HepG2 (cell line): ENCODE measurements around the gene NKX2-2. TPM values are rescaled to one million over a fixed set of nuclear protein-coding genes. Genes with fewer than 3 reads are reported as not detected.

Experiments used
- ATAC-seq: fragments of 200-7000 bp; cut with Tn5 transposase; 3 replicates; pipeline ENCODE4 v1.9.1; 2020; ENCODE audit warnings: mild to moderate bottlenecking, moderate library complexity
- BruUV-seq: library from RNA; stranded (reverse); fragments of 400-500 nt; replicated peaks from 2 replicates; lab custom pipeline; 2021; lab: Mats Ljungman, UMichigan
- CTCF ChIA-PET: fragments of 300-600 bp; formaldehyde crosslinking; extraction: SDS; loops from one replicate; lab custom pipeline; 2021; ENCODE audit warnings: low total read pairs, inconsistent platforms, low intra/inter-chr PET ratio; lab: Yijun Ruan, JAX
- POLR2A ChIA-PET: fragments of 350-600 bp; sonication (Branson Sonifier 250); formaldehyde crosslinking; loops from one replicate; lab custom pipeline; 2020; ENCODE audit warnings: antibody characterized with exemption, inconsistent platforms; lab: Yijun Ruan, JAX
- DNase-seq: peaks from one replicate; pipeline ENCODE4 v3.0.0-alpha.2; 2015; ENCODE audit warnings: low spot score
- FAIRE-seq: peaks from 3 replicates; lab custom pipeline; 2011; peaks lifted over from hg19 to GRCh38; lab: Jason Lieb, UNC
- H2AFZ ChIP-seq: one replicate; pipeline ENCODE4 v1.6.1; 2011; ENCODE audit warnings: low read length, inconsistent platforms
- H3K27ac ChIP-seq: fragments of 300-600 bp; 3 replicates; pipeline ENCODE4 v1.8.0; 2011; ENCODE audit warnings: mixed run types, mild to moderate bottlenecking, mixed read lengths, low read length, inconsistent platforms; ENCODE audit not compliant: insufficient read depth; ENCODE audit errors: extremely low read length
- H3K27me3 ChIP-seq, 2 experiments: fragments of 200-600 bp in 1 of 2; 2 replicates in 1 of 2; 3 replicates in 1 of 2; pipeline versions ENCODE4 v1.6.0 to v1.8.0; 2011; ENCODE audit warnings: low read length in 2 of 2, mild to moderate bottlenecking in 2 of 2, moderate library complexity in 2 of 2, inconsistent platforms in 1 of 2; ENCODE audit not compliant: insufficient read depth in 2 of 2, control insufficient read depth in 1 of 2
- H3K36me3 ChIP-seq, 2 experiments: fragments of 200-600 bp in 1 of 2; replicated peaks in 1 of 2; 2 replicates in 1 of 2; 3 replicates in 1 of 2; pipeline versions ENCODE4 v1.5.1 to v1.8.0; 2011; ENCODE audit warnings: low read length in 2 of 2, inconsistent platforms in 1 of 2; ENCODE audit not compliant: insufficient read depth in 2 of 2, control insufficient read depth in 1 of 2
- H3K4me1 ChIP-seq: 2 replicates; pipeline ENCODE4 v1.5.1; 2012; ENCODE audit warnings: low read length, inconsistent platforms; ENCODE audit not compliant: insufficient read depth
- H3K4me2 ChIP-seq: 2 replicates; pipeline ENCODE4 v1.6.0; 2011; ENCODE audit warnings: low read depth, low read length, inconsistent platforms
- H3K4me3 ChIP-seq, 3 experiments: fragments of 200-600 bp in 1 of 3; sonication (generic), shearing (Covaris generic) in 1 of 3; replicated peaks in 1 of 3; 2 replicates each; pipeline ENCODE4 v1.5.1; 2011 to 2016; ENCODE audit warnings: low read length in 3 of 3, inconsistent platforms in 2 of 3, low read depth in 2 of 3, mild to moderate bottlenecking in 2 of 3, control low read depth in 1 of 3, mixed read lengths in 1 of 3; ENCODE audit not compliant: insufficient read depth in 1 of 3
- H3K79me2 ChIP-seq: one replicate; pipeline ENCODE4 v1.6.1; 2011; ENCODE audit warnings: low read length, inconsistent platforms; ENCODE audit not compliant: insufficient read depth
- H3K9ac ChIP-seq: 2 replicates; pipeline ENCODE4 v1.6.0; 2011; ENCODE audit warnings: mild to moderate bottlenecking, low read depth, low read length, inconsistent platforms; ENCODE audit not compliant: insufficient read depth
- H3K9me3 ChIP-seq: 2 replicates; pipeline ENCODE4 v1.5.1; 2012; ENCODE audit warnings: mild to moderate bottlenecking, low read length
- H4K20me1 ChIP-seq: 2 replicates; pipeline ENCODE4 v1.6.0; 2011; ENCODE audit warnings: inconsistent platforms, mild to moderate bottlenecking, low read length, moderate library complexity; ENCODE audit not compliant: insufficient read depth
- CEBPB ChIP-seq: IDR thresholded peaks from 2 replicates; pipeline ENCODE4 v1.6.1; 2011; ENCODE audit warnings: low read depth, low read length, improper control_type of control experiment, borderline replicate concordance
- HDAC6 ChIP-seq: fragments of 200-600 bp; sonication (generic); IDR thresholded peaks from 2 replicates; pipeline ENCODE4 v1.7.0; 2017; ENCODE audit warnings: mild to moderate bottlenecking, antibody characterized with exemption, low read length, low read depth
- KDM1A ChIP-seq: IDR thresholded peaks from 2 replicates; pipeline ENCODE4 v1.6.1; 2016; ENCODE audit warnings: missing compliant biosample characterization
- KDM6A ChIP-seq: IDR thresholded peaks from 2 replicates; pipeline ENCODE4 v1.6.1; 2016; ENCODE audit warnings: low read depth
- LCORL ChIP-seq, 2 experiments: fragments of 450-650 bp in 1 of 2; sonication (generic) in 1 of 2; formaldehyde crosslinking in 1 of 2; IDR thresholded peaks; 2 replicates each; pipeline versions ENCODE4 v1.5.0 to v1.6.1; 2017 to 2020; ENCODE audit warnings: antibody characterized with exemption in 1 of 2, missing genetic modification reagents in 1 of 2
- MIXL1 ChIP-seq: IDR thresholded peaks from 2 replicates; pipeline ENCODE4 v1.6.1; 2016
- PHF21A ChIP-seq: sonication (generic); formaldehyde crosslinking; IDR thresholded peaks from 2 replicates; pipeline ENCODE4 v1.5.0; 2020; ENCODE audit warnings: mild to moderate bottlenecking, missing genetic modification reagents
- SMAD3 ChIP-seq: sonication (generic); formaldehyde crosslinking; IDR thresholded peaks from 2 replicates; pipeline ENCODE4 v1.4.0; 2020; ENCODE audit warnings: missing genetic modification reagents
- SOX5 ChIP-seq: IDR thresholded peaks from 2 replicates; pipeline ENCODE4 v1.6.1; 2016; ENCODE audit warnings: borderline replicate concordance
- YY1 ChIP-seq: IDR thresholded peaks from 2 replicates; pipeline ENCODE4 v1.6.1; 2011; ENCODE audit warnings: low read length, low read depth, moderate library complexity, mild to moderate bottlenecking; ENCODE audit not compliant: insufficient read depth, insufficient replicate concordance
- ZBTB3 ChIP-seq: sonication (generic); formaldehyde crosslinking; IDR thresholded peaks from 2 replicates; pipeline ENCODE4 v1.4.0; 2020; ENCODE audit warnings: low read depth, mild to moderate bottlenecking, moderate library complexity, missing genetic modification reagents, borderline replicate concordance
- ZNF746 ChIP-seq: sonication (generic); formaldehyde crosslinking; IDR thresholded peaks from 2 replicates; pipeline ENCODE4 v1.8.0; 2022; ENCODE audit warnings: mild to moderate bottlenecking, missing genetic modification reagents
- ZNF790 ChIP-seq: sonication (generic); formaldehyde crosslinking; IDR thresholded peaks from 2 replicates; pipeline ENCODE4 v1.8.0; 2022; ENCODE audit warnings: missing genetic modification reagents, mild to moderate bottlenecking, borderline replicate concordance
- WGBS: methylation state at CpG from one replicate; pipeline ENCODE4 v1.1.6; 2017; ENCODE audit warnings: low lambda C conversion rate; 5-methylcytosine and 5-hydroxymethylcytosine counted together
- in situ Hi-C: cut with HindIII; loops from 2 replicates; pipeline ENCODE4 v1.10.0; 2017; ENCODE audit warnings: low pct_unique_long_range_greater_than_20kb; ENCODE audit not compliant: extremely low pct_ligation_motif_present
- intact Hi-C: fragments of 100-400 bp; cut with micrococcal nuclease; formaldehyde crosslinking; loops from one replicate; pipeline ENCODE4 v1.10.0; 2022; ENCODE audit not compliant: unreplicated experiment
- polyA plus RNA-seq, 8 experiments: library from polyadenylated mRNA; depleted of rRNA in 3 of 8; stranded (reverse) in 7 of 8; unstranded in 1 of 8; fragments of >200 nt; fragmentation: Illumina TruSeq in 4 of 8; extraction: Trizol in 4 of 8; gene quantifications; 2 replicates each; pipeline versions ENCODE4 v1.2.1 to v1.2.3, GENCODE V29; 2011 to 2016; ENCODE audit warnings: low read depth in 4 of 8, missing spikeins in 1 of 8, mixed read lengths in 1 of 8; ENCODE audit not compliant: insufficient read depth in 1 of 8
- total RNA-seq, 5 experiments: library from RNA; depleted of rRNA; stranded (reverse); fragments of >200 nt; fragmentation: Illumina TruSeq; extraction: Trizol; gene quantifications; 2 replicates each; pipeline ENCODE4 v1.2.3, GENCODE V29; 2016; ENCODE audit warnings: low read depth in 1 of 5
- TF ChIP-seq, protein P1 (sequence below): fragments of 450-650 bp; IDR thresholded peaks from 2 replicates; pipeline ENCODE4 v1.6.1; 2016

Gene NKX2-2
- total and polyA plus RNA-seq, 2 of the 13 experiments (the other 11 are each of a cell fraction or from before 2014, with no cell fraction given), result not detected

DNA sequence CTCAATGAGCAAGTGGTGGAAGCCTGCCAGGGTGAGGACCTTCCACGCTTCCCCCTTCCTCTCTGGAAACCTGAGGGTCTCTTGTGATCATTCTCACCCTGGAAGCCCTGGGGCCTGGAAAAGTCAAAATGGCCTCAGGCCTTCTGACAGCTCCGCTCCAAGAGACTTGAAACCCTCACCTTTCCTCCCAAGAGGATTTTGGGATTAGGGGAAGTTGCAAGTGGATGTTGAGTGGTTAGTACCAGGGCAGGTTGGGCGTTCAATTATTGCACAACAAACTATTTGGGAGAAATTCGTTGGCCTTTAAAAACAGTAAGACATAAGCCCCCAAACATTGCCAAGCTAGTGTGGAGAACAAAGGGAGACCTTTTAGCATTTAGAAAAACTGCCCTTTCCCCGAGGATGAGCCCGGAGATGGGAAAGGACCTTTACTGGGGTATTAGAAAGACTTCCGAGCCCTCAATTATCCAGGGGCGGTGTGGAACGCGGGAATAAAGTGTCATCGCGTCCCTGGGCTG is 4.7 kb downstream of the NKX2-2 start:
- intact Hi-C loops, result no loop called here
- H3K79me2 ChIP-seq, result no peaks in the 10 kb centered on the region
- H2AFZ ChIP-seq, result no peak overlapping the region
- no peaks in the 10 kb centered on the region for H3K9me3 ChIP-seq
- no peak for TF ChIP-seq ZBTB3 (CRISPR knock-in tag)
- no peak for TF ChIP-seq SOX5 (CRISPR knock-in tag)
- TF ChIP-seq YY1, result no peak
- TF ChIP-seq CEBPB, result peak; percentile 75
- H3K27me3 ChIP-seq, result peaks cover 22 to 84% of the 10 kb centered on the region in 2 experiments
- H3K4me2 ChIP-seq, result no peak overlapping the region
- no peak overlapping the region for H3K4me3 ChIP-seq
- H3K9ac ChIP-seq, result no peak overlapping the region
- FAIRE-seq, result no peak
- no peaks in the 10 kb centered on the region for H3K36me3 ChIP-seq
- ChIA-PET CTCF (no interaction called here), POLR2A (no interaction called here)
- no peak for ATAC-seq
- no peak for DNase-seq
- in situ Hi-C loops, result loop anchor here (10.0 kb wide), 1 partner anchor 454 kb away; no protein-coding TSS in a partner anchor
- 26% methylated on average over 12 of the region's 12 CpGs for WGBS
- H3K4me1 ChIP-seq, result peaks cover 22% of the 10 kb centered on the region
- peaks cover 3% of the 10 kb centered on the region; the same call in 1 of the 2 replicates for H4K20me1 ChIP-seq
- no TSS peak for BruUV-seq
- H3K27ac ChIP-seq, result no peak overlapping the region

DNA sequence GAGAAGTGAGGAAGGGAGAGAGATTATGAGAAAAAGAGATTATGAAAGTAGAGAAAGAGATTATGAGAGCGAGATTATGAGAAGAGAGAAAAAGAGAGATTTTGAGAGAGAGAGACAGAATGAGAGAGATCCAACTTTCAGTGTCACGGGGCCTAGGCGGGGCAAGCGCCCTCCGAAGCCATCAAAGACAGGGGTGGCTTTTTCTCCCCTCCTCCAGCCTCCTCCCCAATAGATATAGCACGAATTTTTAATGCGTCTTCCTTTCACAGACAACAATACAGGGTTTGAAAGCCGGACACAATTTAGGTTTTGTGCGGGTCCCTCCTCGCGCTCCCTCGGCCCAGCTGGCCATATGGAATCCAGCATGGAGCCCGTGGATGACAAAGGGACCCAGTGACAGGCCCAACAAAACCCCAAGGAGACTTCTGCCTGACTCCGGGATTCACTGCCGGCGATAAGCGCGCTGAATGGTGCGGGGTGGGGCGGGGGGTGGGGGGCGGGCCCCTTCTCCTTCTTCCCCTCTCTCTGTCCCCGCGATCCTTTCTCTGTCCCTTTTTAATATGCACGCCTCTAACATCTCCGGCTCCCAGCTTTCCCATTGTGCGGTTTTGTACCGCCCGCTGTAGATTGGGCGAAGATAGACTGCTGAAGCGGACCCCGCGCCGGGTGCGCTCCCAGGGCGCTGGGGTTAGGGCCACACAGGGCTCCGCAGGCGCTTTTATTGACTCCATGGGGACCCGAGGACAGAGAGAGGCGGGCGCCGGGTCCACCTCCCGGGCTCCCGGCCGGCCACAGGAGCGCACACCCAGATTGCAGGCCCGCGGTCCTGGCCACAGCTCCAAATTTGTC is 5.4 kb downstream of the NKX2-2 start:
- intact Hi-C loops, result no loop called here
- H3K4me3 ChIP-seq, result no peak overlapping the region
- no TSS peak for BruUV-seq
- TF ChIP-seq PHF21A (CRISPR knock-in tag), result no peak
- TF ChIP-seq ZNF790 (CRISPR knock-in tag), result no peak
- no peak for TF ChIP-seq HDAC6
- TF ChIP-seq ZNF746, result no peak
- TF ChIP-seq LCORL (IDR thresholded peaks at IDR 0.05), result no peak
- TF ChIP-seq LCORL (CRISPR knock-in tag; IDR thresholded peaks at IDR 0.05), result no peak
- no peak for TF ChIP-seq KDM6A (CRISPR knock-in tag)
- TF ChIP-seq KDM1A (CRISPR knock-in tag), result no peak
- no peak for TF ChIP-seq MIXL1 (CRISPR knock-in tag)
- no peak for TF ChIP-seq SMAD3 (CRISPR knock-in tag)
- TF ChIP-seq, protein P1, sequence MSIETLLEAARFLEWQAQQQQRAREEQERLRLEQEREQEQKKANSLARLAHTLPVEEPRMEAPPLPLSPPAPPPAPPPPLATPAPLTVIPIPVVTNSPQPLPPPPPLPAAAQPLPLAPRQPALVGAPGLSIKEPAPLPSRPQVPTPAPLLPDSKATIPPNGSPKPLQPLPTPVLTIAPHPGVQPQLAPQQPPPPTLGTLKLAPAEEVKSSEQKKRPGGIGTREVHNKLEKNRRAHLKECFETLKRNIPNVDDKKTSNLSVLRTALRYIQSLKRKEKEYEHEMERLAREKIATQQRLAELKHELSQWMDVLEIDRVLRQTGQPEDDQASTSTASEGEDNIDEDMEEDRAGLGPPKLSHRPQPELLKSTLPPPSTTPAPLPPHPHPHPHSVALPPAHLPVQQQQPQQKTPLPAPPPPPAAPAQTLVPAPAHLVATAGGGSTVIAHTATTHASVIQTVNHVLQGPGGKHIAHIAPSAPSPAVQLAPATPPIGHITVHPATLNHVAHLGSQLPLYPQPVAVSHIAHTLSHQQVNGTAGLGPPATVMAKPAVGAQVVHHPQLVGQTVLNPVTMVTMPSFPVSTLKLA, result no peak
- TF ChIP-seq, all 625 proteins: peak for 0
- in situ Hi-C loops, result loop anchor here (10.0 kb wide), 1 partner anchor 454 kb away; no protein-coding TSS in a partner anchor
- peaks cover 3% of the 10 kb centered on the region; the same call in 1 of the 2 replicates for H4K20me1 ChIP-seq
- no peaks in the 10 kb centered on the region for H3K9me3 ChIP-seq
- no peak overlapping the region for H3K27ac ChIP-seq
- H3K4me2 ChIP-seq, result no peak overlapping the region
- 20% methylated on average over 44 of the region's 47 CpGs for WGBS
- FAIRE-seq (no peak), DNase-seq (no peak), ATAC-seq (no peak)
- no peak overlapping the region for H3K9ac ChIP-seq
- CTCF ChIA-PET, result no interaction called here
- POLR2A ChIA-PET, result no interaction called here
- H3K27me3 ChIP-seq, result peaks cover 21 to 85% of the 10 kb centered on the region in 2 experiments
- H3K36me3 ChIP-seq, result no peaks in the 10 kb centered on the region
- H2AFZ ChIP-seq, result no peak overlapping the region
- peaks cover 22% of the 10 kb centered on the region for H3K4me1 ChIP-seq
- H3K79me2 ChIP-seq, result no peaks in the 10 kb centered on the region
